ENCODE measurements around the gene SLC43A2.
A peak's percentile ranks its signal among the peaks of the same experiment; 100 is the strongest.

The SLC43A2 gene

GRCh38 chr17:1561420-1562175 lies 67.0 kb downstream of the SLC43A2 start:
- no peak for DNase-seq

- no peak for DNase-seq
Observed at GRCh38 chr17:1560858-1561355, 67.7 kb downstream of the SLC43A2 start.

GRCh38 chr17:1560101-1560857 lies 68.4 kb downstream of the SLC43A2 start:
- DNase-seq, result no peak

- DNase-seq, result no peak
Observed at GRCh38 chr17:1559047-1560043, 69.3 kb downstream of the SLC43A2 start.

- no peak for DNase-seq
Observed at GRCh38 chr17:1558401-1558800, 70.2 kb downstream of the SLC43A2 start.

- DNase-seq, result no peak
Observed at GRCh38 chr17:1557355-1558095, 71.1 kb downstream of the SLC43A2 start.

- peak; percentile 58 for DNase-seq
Observed at GRCh38 chr17:1555651-1556471, 72.8 kb downstream of the SLC43A2 start.

GRCh38 chr17:1554751-1555540 lies 73.7 kb downstream of the SLC43A2 start:
- no peak for DNase-seq

- DNase-seq, result no peak
Observed at GRCh38 chr17:1553354-1554266, 75.0 kb downstream of the SLC43A2 start.

GRCh38 chr17:1552932-1553331 lies 75.7 kb downstream of the SLC43A2 start:
- no peak for DNase-seq

- DNase-seq, result no peak
Observed at GRCh38 chr17:1551741-1552140, 76.9 kb downstream of the SLC43A2 start.

GRCh38 chr17:1548032-1548431 lies 80.6 kb downstream of the SLC43A2 start:
- DNase-seq, result no peak

- DNase-seq, result no peak
Observed at GRCh38 chr17:1546292-1546922, 82.2 kb downstream of the SLC43A2 start.

- DNase-seq, result no peak
Observed at GRCh38 chr17:1545618-1546017, 83.0 kb downstream of the SLC43A2 start.

GRCh38 chr17:1542316-1542715 lies 86.3 kb downstream of the SLC43A2 start:
- no peak for DNase-seq

GRCh38 chr17:1541367-1541904 lies 87.2 kb downstream of the SLC43A2 start:
- no peak for DNase-seq

- no peak for DNase-seq
Observed at GRCh38 chr17:1539811-1540210, 88.8 kb downstream of the SLC43A2 start.

- DNase-seq, result no peak
Observed at GRCh38 chr17:1535737-1536136, 92.9 kb downstream of the SLC43A2 start.

Measured in GF-D8 (cell line).